Measurements from ENCODE around the gene FHOD3. TPM values are rescaled to one million over a fixed set of nuclear protein-coding genes. Genes with fewer than 3 reads are reported as not detected.

The FHOD3 gene
- total and polyA plus RNA-seq, 9 of the 15 experiments (the other 6 are each of a cell fraction or from before 2014, with no cell fraction given): 0.11 TPM; not detected in 8

- TF ChIP-seq, protein P1, sequence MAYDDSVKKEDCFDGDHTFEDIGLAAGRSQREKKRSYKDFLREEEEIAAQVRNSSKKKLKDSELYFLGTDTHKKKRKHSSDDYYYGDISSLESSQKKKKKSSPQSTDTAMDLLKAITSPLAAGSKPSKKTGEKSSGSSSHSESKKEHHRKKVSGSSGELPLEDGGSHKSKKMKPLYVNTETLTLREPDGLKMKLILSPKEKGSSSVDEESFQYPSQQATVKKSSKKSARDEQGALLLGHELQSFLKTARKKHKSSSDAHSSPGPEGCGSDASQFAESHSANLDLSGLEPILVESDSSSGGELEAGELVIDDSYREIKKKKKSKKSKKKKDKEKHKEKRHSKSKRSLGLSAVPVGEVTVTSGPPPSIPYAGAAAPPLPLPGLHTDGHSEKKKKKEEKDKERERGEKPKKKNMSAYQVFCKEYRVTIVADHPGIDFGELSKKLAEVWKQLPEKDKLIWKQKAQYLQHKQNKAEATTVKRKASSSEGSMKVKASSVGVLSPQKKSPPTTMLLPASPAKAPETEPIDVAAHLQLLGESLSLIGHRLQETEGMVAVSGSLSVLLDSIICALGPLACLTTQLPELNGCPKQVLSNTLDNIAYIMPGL (CRISPR knock-in tag; IDR thresholded peaks at IDR 0.05): 0 out of 2 replicates have a peak, but pooled peaks have one; percentile 24
- TF ChIP-seq RBM25 (IDR thresholded peaks at IDR 0.05; ENCODE audit: low read depth, low read length, severe bottlenecking) (no peak), PHTF2 (CRISPR knock-in tag; IDR thresholded peaks at IDR 0.05) (no peak), FOXA3 (CRISPR knock-in tag; conservative IDR thresholded peaks at IDR 0.05 in 1 of 2, IDR thresholded peaks at IDR 0.05 in 1 of 2) (no peak), ZNF143 (CRISPR knock-in tag; IDR thresholded peaks at IDR 0.05) (no peak), CEBPG (CRISPR knock-in tag; IDR thresholded peaks at IDR 0.05) (no peak), CEBPG (tag; conservative IDR thresholded peaks at IDR 0.05 in 1 of 2, IDR thresholded peaks at IDR 0.05 in 1 of 2) (no peak), HMG20B (CRISPR knock-in tag; IDR thresholded peaks at IDR 0.05) (no peak), ZMIZ1 (IDR thresholded peaks at IDR 0.05; ENCODE audit: low read depth in 2 of 2, low read length in 2 of 2) (no peak), ZNF551 (CRISPR knock-in tag; IDR thresholded peaks at IDR 0.05) (no peak), ZBTB8A (IDR thresholded peaks at IDR 0.05; ENCODE audit: partially characterized antibody) (no peak), PHF20 (IDR thresholded peaks at IDR 0.05; ENCODE audit: partially characterized antibody) (no peak), PBX2 (CRISPR knock-in tag; IDR thresholded peaks at IDR 0.05; ENCODE audit: low read depth) (no peak), PBX2 (tag; conservative IDR thresholded peaks at IDR 0.05; ENCODE audit: low read depth) (no peak), JUND (IDR thresholded peaks at IDR 0.05; ENCODE audit: borderline replicate concordance, low read depth, low read length) (0 out of 2 replicates have a peak, but pooled peaks have one; percentile 8), JUND (tag; IDR thresholded peaks at IDR 0.05; ENCODE audit: borderline replicate concordance, low read depth, low read length) (no peak), GTF2A2 (tag; IDR thresholded peaks at IDR 0.05) (no peak), IRF1 (CRISPR knock-in tag; IDR thresholded peaks at IDR 0.05; ENCODE audit: borderline replicate concordance) (no peak), HDAC6 (IDR thresholded peaks at IDR 0.05; ENCODE audit: low read depth, low read length) (no peak), OTX1 (CRISPR knock-in tag; IDR thresholded peaks at IDR 0.05) (no peak), PRMT5 (CRISPR knock-in tag; IDR thresholded peaks at IDR 0.05) (no peak)
These were observed 530.7 kb downstream of the FHOD3 start (continued) for GRCh38 chr18:36828157-36828629.

All from K562 (cell line).